ENCODE results near the gene RPS6KL1.

- TF ChIP-seq CTCF (IDR thresholded peaks at IDR 0.05) (no peak), POLR2A (IDR thresholded peaks at IDR 0.05) (no peak)
Observed at GRCh38 chr14:74902941-74903705, 19.9 kb downstream of the RPS6KL1 start.

Data from heart left ventricle (tissue), 13 donors.